ENCODE measurements around the gene CSTB.

CSTB gene

DNA sequence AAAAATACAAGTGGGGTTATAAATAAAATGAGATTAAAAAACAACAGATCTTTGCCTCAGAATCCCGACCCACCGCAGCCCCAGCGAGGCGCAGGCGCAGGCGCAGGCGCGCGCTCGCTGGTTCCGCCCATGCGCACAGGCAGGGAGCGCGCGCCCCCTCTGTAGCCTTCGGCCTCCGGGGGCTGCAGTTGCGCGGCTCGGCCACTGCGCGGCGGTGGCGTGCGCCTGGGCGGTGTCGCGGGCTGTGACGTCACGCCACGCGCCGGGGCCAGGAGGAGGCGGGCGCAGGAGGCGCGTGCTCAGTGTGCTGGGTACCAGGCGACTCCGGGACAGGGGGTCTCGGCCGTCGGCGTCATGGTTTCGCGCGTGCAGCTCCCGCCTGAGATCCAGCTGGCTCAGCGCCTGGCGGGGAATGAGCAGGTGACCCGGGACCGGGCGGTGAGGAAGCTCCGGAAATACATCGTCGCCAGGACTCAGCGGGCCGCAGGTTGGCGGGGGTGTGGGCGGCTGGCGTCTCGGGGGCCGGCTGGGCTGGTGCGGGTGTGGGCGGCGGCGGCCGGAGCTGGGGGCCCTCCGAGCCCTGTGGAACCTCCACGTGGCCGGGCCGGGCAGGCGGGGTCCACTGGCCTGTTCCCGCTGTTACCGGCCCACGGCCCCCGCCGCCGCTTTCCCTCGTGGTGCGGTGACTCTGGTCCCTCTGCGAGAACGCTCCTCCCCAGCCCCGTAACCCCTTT lies 13.3 kb upstream of the CSTB start, which contains the start of gene RRP1:
Gene RRP1, plus strand, starts transcription at position 302 of the 734 bp plus-strand sequence. Its CDS starts 53 bp downstream, at position 355.
- peak; percentile 97 for DNase-seq

DNA sequence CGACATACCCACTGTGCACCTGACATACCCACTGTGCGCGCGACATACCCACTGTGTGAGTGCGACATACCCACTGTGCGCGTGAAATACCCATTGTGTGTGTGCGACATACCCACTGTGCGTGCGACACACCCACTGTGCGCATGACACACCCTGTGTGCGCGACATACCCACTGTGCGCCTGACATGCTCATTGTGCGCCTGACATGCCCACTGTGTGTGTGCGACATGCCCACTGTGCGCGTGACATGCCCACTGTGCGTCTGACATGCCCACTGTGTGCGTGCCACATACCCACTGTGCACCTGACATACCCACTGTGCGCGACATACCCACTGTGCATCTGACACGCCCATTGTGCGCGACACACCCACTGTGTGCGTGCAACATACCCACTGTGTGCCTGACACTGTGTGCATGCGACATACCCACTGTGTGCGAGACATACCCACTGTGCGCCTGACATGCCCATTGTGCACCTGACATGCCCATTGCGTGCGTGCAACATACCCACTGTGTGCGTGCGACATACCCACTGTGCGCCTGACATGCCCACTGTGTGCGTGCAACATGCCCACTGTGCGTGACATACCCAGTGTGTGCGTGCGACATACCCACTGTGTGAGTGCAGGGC lies 10.8 kb upstream of the CSTB start:
- DNase-seq: no peak

DNA sequence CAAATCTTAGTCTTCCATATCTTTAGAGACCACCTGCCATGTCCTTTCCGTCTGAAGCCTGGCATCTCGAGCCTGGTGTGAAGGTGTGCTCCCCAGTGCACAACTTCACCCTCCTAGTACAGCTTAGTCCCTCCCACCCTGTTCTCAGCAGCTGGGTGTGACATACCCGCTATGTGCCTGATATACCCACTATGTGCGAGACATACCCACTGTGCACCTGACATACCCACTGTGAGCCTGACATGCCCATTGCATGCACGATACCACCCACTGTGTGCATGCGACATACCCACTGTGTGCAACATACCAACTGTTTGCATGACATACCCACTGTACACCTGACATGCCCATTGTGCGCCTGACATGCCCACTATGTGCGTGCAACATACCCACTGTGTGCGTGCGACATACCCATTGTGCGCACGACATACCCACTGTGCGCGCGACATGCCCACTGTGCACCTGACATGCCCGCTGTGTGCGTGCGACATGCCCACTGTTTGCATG lies 10.2 kb upstream of the CSTB start:
- DNase-seq: no peak

DNA sequence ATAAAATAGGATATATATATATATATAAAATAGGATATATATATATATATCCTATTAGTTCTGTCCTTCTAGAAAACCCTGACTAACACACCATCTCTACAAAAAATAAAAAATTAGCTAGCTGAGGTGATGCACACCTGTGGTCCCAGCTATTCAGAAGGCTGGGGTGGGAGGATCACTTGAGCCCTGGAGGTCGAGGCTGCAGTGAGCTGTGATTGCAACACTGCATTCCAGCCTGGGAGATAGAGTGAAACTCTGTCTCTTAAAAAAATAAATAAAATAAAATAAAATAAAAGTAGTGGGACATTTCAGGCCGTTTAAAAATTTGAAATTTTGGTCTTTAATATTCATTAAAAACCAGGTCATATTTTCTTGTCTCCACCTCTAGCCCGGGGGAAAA lies 9.0 kb upstream of the CSTB start:
- DNase-seq: no peak

DNA sequence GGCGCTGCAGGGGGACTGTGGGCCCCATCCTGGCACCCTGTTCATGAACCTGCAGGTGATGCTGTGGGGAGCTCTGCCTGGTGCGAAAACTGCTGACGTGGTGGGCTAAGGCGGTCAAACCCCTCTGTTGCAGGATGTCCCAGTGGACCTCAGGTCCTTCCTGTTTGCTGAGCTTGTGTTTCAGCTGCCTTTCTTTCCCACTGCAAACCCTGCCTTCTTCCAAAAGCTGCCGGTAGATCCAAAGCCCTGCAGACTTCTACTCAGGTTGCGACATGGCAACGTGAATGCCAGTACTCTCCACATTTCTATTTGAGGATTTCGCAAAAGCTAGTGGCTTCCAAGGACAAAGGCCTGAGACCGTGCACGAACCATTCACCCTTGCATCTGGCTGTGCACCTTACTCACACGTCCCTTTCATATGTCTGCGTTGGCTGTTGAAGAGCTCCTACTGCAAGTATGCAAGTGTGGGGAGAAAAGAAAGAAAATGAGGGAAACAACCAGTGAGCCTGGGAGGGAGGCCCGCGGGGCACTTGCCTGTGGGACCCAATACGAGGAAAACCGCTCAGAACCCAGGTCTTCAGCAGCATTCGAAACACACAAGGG lies 7.1 kb upstream of the CSTB start:
- no peak for DNase-seq

DNA sequence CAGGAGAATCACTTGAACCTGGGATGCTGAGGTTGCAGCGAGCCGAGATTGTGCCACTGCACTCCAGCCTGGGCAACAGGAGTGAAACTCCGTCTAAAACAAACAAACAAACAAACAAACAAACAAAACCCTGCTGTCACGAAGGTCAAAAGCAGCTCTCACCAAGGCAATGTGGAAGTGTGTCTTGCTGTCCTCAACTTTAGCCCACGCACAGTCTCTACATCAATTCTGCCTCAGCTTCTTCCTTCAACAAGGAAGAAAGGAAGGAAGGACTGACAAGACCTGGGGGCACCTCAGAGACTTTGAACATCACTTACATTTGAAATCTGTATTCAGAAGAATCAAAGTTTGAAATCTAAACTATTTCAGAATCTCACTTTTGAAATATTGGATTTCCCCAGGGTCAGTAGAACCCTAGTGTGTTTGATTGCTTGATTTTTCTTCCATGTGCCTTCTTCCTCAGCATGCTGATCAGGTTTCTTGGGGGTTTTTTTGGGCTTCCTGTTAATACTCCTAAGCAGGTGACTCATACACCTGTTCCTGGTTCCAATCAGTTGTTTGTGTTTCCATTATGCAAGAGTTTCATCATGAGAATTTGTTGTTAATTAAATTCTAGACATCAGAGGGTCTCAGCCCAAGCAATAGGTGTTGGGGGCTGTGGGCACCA lies 6.5 kb upstream of the CSTB start:
- DNase-seq: no peak

DNA sequence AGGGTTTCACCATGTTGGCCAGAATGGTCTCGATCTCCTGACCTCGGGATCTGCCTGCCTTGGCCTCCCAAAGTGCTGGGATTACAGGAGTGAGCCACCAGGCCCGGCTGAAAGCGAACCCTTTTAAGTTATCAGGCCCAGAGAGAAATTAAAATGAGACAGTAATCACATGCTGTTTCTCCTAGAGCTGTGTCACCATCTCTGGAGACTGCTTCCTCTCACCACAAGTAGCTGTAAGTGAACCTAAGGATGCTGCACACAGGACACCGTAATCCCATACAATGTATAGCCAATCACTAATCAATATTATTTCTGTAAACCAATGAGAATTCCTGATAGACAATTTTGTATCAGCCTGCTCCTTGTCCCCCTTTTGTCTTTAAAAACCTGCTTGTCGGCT lies 5.7 kb upstream of the CSTB start:
- no peak for DNase-seq

DNA sequence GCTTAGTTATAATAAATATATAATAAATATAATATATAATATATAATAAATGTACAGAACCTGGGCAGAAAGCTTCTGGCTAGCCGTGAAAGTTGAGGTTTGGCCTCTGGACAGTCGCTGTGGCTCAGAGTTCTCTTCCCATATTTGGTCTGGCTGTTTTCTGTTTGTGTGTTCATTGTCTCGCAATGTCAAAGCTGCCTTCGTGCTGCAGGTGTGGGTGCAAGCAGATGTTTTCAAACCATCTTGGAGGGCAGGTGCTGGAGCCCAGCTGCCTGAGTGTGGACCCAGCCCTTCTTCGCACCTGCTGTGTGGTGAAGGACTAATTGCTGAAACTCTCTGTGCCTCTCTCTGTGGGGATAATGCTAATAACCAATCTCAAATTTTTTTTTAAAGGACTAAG lies 3.6 kb upstream of the CSTB start:
- no peak for DNase-seq

DNA sequence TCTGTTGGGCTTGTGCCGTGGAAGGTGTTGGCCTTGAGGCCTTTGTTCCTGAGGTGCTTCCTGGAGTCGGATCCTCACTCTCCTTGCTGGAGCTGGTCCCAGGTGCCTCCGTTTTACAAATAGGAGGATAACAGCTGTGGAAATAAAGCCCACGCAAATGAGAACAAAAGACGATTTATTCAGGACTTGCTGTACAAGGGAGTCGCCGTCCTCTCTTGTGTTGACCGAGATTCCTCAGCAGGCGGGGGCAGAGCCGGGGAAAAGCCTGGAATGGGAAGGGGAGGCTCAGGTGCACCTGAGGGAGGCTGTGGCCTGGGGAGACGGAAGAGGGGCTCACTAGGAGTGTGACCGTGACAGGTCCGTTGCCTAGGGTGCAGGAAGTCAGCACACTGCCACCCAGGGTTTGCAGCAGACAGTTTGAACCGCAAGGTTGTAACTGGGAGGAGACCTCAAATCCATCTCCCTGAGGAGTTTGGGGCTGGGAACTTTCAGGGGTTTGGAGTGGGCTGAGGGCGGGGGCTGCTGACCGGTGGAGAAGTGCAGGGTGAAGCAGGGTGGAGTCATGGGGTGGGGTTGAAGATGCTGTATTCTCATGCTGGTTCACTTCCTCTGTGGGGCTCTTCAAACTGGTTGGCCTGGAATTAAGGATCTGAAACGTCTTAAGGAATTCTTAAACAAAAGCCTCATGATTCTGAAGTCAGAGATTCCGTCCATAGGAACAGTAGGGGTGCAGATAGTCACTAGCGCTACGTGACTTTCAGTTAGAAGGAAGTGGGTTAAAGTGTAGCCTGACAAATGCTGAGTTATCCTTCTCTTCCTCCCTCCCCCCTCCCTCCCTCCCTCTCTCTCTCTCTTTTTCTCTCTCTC lies 2.6 kb upstream of the CSTB start:
- no peak for DNase-seq

DNA sequence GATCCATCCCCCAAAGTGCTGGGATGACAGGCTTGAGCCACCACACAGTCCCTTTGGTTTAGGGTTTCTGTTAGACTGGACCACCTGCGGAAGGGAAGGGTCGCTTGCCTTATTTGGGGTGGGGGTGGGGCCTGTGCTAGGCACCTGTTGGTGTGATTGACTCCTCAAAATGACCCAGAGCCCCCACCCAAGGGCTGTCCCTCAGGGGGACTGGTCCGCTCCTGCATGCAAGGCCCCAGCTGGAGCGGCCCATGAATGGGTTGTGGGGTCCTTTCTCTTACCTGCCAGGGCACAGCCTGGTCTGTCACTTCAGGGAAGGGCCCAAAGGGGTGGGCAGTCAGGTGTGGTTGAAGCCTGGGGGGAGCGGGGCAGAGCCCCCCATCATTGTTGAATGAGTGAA lies 1.8 kb upstream of the CSTB start:
- DNase-seq: no peak

DNA sequence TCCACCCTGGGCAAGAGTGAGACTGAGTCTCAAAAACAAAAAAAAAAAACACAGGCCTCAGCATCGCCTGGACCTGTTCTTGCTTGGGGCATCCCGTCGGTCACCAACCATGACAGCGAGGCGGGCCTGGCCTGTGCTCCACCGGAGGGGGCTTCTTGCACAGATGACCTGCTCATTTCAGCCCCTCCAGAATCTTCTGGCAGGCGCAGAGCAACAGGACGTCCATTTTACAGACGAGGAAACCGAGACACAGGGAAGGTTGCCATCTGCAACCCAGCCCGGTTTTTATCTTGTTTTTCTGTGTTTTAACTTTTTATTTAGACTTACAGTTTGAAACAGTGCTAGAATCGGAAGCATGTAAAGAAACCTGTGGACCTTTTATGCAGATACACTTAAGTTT lies 918 bp downstream of the CSTB start:
- DNase-seq: no peak

DNA sequence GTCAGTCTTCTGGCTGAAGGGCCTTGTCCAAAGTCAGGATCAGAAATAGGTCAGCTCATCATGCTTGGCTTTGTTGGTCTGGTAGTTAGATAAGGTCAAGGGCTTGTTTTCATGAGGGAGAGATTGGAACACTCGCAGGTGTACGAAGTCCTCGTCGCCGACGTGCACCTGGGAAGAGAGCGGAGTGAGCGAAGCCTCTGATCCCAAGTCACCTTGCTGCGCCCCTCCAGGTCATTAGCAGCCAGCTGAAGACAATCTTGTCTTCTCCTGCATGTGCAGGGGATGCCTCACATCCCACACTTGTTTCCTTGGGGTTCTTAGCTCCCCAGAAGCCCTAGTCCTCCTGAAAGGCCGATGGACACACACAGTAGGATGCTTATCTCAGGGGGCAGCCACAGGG lies 1.9 kb downstream of the CSTB start:
- no peak for DNase-seq

DNA sequence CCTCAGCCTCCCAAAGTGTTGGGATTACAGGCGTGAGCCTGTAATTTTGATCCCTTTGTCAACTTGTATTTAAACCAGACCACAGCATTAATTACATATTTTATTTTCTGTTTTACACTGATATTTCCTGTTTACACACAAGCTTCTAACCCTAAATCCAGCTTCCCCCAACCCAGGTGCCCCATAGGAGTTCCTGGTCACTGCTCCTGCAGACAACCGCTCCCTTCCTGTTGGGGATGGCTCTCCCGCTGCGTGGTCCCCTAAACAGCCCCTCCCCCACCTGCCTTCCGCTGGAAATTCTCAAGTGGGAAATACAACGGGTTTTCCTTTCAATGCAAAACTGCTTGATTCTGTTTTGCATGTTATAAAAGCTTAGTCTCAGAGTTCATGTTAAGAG lies 3.7 kb downstream of the CSTB start:
- DNase-seq: no peak

DNA sequence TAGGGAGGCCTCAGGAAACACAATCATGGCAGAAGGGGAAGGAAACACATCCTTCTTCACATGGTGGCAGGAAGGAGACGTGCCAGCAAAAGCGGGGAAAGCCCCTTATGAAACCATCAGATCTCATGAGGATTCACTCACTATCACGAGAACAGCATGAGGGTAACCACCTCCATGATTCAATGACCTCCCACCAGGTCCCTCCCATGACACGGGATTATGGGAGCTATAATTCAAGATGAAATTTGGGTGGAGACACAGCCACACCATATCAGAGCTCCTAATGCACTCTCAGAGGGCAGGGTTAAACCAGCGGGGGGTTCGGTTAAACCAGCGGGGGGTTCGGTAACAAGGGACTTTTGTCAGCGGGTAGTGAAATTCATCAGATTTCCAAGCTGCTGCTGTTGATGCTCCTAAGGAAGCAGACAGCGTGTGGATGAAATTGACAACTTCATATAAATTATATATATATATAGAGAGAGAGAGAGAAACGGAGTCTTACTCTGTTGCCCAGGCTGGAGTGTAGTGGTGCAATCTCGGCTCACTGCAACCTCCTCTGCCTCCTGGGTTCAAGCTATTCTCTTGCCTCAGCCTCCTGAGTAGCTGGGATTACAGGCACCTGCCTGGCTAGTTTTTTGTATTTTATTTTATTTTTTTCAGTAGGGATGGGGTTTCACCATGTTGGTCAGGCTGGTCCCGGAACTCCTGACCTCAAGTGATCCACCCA lies 4.2 kb downstream of the CSTB start:
- no peak for DNase-seq

DNA sequence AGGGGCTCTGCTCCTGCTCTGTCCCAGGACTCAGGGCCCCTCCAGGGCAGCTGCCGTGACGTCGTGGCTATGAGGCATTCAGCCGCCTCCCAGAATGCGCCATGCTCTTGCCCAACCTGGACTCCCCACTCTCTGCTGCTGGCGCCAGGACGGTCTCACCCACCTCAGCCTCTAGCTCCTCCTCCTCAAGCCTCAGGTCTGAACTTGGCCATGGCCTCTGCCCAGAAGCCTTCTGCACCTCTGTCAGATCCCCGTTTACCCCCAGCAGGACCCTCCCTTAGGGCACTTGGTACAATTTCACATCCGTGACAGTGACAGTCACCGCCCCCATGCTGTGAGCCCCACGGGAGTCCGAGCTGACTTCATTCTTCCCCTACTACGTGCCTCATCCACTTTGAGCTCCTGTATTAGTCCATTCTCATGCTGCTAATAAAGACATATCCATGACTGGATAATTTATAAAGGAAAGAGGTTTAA lies 4.9 kb downstream of the CSTB start:
- DNase-seq: no peak

DNA sequence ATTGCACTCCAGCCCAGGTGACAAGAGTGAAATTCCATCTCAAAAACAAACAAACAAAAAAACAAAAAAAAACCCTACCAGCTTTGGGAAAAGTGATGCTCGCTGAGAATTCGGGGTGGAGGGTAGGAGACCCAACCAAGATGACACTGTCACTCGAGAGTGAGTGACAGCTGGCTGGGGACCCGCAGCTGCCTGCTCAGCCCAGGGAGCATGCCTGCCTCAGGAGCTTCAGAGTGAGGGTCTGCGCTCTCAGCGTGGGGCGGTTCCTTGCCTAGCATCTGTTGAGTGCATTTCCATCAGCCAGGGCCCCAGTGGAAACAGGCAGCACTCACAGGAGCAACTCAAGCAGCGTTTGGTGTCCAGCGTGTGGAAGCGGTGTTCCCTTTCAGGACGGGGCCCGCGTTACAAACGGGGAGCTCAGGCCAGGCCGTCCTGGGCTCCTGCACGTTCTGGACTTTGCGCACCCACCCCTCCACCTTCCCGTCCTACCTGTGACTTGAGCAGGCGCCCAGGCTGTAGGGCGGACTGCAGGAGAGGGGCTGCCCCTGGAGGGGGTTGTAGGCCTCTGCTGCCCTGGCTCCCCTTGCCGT lies 5.9 kb downstream of the CSTB start:
- DNase-seq: no peak

DNA sequence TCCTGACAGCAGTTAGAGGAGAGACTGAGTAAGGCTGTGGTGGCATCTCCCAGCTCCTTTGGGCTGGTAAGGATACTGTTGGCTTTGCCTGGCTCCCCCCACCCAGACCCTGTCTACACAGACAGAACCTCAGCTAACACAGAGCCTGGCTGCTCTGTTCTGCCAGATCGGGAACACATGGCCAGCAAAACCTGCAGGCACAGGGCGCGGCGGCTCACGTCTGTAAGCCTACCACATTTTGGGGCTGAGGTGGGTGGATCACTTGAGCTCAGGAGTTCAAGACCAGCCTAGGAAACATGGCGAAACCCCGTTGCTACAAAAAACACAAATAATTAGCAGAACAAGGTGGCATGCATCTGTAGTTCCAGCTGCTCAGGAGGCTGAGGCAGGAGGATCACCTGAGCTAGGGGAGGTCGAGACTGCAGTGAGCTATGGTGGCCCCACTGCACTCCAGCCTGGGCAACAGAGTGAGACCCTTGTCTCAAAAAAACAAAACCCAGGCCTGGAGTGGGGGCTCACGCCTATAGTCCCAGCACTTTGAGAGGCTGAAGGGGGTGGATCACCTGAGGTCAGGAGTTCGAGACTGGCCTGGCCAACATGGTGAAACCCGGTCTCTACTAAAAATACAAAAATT lies 6.7 kb downstream of the CSTB start:
- DNase-seq: no peak

DNA sequence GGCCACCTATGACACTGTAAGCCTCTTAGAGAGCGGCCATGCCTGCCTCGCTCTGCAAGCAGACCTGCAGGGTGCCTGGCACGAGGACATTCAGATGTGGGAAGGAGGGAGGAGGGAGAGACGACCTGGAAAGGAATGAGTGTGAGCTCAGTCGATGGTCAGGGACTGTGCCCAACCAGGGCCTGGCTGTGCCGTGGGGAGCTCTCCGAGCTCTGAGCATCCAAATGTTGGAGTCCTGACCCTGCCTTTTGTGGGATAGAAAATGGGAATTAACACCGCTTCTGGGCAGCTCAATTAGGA lies 7.3 kb downstream of the CSTB start:
- no peak for DNase-seq

DNA sequence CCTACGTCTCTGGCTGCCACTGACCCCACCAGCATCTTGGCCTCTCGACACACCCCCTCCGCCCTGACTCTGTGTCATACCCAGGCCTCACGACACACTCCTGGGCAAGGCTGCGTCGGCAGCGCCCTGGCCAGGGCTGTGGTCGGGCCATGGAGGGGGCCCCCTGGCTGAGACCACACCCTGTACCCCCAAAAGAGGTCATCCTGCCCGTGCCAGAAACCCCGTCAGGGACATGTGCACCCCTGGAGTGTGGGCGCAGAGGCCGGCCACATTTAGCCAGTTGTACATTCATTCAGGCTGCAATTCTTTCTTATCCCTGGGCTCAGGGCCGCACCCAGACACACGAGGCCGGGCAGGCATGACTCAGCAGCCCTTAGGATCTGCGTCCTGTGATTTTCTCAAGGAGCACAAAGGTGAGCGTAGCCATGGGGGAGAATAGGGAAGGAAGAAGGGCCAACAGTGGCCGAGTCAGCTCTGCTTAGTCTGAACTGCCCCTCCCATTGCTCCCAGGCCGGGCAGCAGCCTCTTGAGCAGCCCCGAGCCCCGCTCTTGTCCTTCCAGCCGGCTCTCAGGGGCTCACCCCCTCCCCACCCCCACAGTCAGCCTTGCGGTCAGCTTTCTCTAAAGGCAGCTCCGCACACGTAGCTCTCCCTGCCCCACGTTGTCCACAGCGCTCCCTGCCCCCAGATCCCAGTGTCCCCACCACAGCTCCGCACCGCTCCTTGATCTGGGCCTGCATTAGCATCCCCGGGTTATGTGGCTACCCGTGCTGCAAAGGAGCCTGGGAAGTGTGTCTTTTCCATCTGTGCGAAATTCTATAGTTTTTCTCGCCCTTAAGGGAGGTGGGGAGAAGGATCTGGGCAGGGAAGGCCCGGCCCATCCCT lies 7.9 kb downstream of the CSTB start:
- DNase-seq: no peak

DNA sequence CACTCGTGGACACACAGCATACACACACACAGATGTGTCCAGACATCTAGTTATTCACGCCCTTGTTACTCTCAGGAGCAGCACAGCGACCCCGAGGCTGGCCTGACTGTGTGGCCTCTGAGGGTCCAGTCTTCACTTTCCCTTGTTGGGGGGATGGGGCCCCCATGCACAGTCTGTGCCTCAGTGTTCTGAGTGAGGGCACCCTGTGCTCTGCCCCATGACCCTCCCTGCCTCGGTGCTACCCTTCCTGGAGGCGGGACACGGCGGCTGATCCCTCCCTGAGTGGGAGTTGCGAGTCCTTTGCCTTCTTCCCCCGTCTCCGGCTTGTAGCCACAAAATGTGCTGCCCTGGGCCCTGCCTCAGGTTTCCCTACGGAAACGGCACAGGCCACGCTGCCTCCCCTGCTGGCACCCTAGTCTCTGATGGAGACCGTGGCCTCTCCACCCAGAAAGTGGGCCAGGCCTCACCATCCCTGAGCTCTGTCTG lies 8.6 kb downstream of the CSTB start:
- no peak for DNase-seq
